DMS153 (cell line): Measurements from ENCODE around the gene FREM1.
A peak's percentile ranks its signal among the peaks of the same experiment; 100 is the strongest.
"Not testable (repeated sequence)": the region's sequence is repeated elsewhere in the genome, so short reads cannot be mapped to it uniquely, and the experiment has no call there.

Experiments
- DNase-seq: peaks from one replicate; lab custom pipeline; 2025; lab: John Stamatoyannopoulos, UW

FREM1 gene, protein sequence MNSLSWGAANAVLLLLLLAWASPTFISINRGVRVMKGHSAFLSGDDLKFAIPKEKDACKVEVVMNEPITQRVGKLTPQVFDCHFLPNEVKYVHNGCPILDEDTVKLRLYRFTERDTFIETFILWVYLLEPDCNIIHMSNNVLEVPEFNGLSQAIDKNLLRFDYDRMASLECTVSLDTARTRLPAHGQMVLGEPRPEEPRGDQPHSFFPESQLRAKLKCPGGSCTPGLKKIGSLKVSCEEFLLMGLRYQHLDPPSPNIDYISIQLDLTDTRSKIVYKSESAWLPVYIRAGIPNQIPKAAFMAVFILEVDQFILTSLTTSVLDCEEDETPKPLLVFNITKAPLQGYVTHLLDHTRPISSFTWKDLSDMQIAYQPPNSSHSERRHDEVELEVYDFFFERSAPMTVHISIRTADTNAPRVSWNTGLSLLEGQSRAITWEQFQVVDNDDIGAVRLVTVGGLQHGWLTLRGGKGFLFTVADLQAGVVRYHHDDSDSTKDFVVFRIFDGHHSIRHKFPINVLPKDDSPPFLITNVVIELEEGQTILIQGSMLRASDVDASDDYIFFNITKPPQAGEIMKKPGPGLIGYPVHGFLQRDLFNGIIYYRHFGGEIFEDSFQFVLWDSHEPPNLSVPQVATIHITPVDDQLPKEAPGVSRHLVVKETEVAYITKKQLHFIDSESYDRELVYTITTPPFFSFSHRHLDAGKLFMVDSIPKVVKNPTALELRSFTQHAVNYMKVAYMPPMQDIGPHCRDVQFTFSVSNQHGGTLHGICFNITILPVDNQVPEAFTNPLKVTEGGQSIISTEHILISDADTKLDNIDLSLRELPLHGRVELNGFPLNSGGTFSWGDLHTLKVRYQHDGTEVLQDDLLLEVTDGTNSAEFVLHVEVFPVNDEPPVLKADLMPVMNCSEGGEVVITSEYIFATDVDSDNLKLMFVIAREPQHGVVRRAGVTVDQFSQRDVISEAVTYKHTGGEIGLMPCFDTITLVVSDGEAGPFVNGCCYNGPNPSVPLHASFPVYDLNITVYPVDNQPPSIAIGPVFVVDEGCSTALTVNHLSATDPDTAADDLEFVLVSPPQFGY (N-terminal part only)

DNA sequence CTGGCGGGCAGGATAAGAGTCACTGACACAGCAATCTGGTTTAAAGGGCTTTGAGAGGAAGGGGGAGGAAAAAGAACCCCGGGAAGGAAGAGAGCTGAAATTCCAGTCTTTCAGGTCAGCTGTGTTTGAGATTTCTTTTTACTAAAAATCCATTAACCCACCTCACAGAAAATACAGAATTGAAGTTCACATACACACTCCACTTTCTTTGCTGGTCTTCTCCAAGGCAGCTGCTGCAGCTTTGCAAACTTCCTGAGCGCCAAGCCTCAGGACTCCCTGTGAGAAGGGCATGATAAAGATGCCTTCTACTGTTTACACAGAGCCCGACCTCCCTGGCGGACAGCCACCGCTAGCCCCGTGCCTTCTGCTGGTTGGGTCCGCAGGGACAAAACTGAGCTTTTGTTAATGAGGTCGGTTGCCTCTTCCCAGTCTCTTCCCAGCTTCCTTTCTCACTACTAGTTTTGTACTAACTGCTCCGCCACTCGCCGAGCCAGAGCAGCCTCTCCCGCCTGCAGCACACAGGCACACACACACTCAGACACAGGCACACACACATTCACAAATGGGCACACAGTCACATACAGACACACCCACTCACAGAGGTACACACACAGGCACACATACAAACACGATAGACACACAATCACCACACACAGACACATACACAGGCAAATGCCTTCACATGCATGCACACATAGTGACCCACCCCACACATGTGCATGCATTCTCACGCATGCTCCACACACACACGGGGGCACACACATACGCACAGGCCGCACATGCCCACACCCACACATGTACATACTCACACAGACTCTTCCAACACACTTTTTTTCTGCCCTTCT, at the start of gene FREM1:
FREM1 (minus strand) TSS at position 468 of the 845 bp plus-strand sequence. CDS start 41,451 bp downstream, outside the sequence.
- DNase-seq, result peak; percentile 31

DNA sequence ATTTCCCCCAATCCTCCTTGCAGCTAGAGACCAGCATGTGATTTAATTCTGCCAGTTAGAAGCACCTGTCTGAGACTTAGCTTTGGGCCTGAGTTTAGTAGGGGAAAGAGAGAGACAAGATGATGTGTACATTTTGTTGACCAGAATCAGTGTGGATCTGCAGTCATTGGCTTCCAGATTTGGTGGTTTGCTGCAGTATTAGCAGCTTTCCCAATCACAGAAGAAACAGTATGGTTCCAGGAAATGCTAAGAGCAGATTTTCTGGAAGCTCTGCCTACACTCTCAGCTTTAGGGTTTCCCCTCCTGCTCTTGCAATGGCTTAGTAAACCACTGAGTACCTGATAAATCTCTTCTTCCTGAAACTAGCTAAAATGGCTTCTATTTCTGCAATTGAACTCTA, 48.8 kb upstream of the FREM1 start:
- no peak for DNase-seq

DNA sequence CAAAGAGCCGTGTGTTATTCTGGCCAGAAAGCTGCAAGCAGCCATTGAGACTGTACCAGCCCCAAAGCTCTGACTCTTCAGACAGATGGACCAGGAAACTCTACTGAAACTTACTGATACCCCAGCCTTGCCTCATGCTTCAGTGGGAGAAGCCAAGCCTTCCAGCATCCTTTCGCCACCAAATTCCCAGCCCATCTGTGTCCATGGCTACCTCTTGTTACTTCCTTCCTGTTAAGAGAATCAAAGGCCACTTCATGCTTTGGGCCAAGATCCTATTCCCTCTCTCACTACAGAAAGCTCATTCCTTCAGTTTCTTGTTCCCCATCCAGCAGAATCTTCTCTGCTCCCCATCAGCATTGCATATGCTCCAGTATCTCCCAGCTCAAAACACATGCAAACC, 46.9 kb upstream of the FREM1 start:
- DNase-seq, result no peak

DNA sequence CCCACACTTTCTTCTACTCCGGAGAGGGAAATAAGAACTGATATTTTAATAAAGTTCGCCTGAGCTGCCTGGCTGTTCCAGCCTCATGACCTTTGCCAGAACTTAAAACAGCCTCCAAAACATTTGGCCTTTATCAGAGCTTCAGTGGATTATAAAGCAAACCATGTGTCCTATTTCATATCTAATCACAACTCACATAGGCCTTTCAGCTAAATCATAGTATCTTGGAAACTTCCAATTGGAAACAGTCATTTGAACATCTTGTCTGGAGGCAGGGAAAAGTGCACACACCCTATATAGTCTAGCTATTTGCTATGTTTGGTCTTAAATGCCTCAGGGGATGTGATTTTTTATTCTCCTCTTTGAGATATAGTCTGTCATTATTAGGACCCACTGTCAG, 46.0 kb upstream of the FREM1 start:
- no peak for DNase-seq

DNA sequence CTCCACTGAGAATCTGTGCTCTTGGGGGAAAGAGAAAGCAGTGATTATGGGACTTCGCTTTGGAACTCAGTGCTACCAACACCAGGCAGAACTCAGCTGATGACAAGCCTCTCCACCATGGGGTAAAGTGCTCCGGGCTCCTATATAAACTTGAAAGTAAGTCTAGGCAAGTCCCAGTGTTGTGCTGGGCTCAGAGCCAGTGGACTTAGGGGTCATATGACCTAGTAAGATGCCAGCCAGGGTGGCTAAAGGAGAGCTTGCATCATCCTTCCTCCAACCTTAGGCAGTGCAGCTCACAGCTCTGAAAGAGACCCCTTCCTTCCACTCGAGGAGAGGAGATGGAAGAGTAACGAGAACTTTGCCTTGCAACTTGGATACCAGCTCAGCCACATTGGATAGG, 35.1 kb upstream of the FREM1 start:
- no peak for DNase-seq

DNA sequence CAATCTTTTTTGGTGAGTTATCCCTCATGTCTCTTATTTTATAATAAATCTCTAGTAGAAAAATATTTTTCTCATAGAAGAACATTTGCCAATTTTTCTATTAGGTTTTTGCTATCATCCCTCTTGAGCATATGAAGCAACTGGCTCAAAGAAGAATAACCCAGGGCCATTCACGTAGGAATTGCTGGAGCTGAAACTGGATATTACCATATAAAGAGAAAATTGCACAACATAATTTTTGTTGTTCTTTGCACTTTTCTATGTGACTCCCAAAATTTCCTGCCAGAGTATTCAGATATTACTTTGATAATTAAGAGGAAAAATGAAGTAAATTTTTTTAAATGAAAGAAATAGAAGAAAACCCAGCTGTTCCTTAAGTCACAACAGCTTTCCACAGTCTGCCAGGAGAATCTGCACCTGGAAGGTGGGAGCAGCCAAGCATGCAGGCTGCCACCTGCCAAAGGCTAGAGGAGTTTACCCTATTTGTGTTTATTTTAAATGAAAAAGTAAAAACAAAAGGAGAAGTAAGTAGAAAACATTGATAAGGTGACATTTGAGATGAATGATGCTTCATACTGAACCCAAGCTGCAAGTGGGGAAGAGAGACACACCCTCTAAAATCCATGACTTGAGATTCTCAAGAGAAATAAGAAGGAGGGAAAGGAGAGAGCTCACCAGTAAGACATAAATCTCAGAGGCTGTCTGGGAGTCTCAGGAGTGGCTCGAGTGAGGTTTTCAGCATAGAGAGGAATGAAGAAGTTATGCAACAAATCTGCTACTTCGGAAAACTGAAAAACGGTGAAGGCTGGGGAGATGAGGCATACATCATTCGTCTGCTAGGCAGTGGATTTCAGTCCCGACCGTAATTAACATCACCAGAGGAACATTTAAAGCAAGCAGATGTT, 31.5 kb upstream of the FREM1 start:
- DNase-seq, result no peak

DNA sequence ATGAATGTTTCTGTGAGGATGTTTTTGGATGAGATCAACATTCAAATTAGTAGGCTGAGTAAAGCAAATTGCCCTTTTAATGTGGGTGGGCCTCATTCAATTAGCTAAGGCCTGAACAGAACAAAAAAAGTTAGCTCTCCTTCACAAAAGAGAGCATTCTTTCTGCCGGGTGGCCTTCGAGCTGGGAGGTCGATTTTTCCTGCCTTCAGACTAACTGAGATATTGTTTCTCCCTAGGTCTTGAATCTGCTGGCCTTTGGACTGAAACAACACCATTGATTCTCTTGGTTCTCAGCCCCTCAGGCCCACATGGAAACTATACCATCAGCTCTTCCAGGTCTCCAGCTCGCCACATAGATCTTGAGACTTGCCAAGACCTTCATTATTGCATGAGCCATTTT, 29.1 kb upstream of the FREM1 start:
- no peak for DNase-seq

DNA sequence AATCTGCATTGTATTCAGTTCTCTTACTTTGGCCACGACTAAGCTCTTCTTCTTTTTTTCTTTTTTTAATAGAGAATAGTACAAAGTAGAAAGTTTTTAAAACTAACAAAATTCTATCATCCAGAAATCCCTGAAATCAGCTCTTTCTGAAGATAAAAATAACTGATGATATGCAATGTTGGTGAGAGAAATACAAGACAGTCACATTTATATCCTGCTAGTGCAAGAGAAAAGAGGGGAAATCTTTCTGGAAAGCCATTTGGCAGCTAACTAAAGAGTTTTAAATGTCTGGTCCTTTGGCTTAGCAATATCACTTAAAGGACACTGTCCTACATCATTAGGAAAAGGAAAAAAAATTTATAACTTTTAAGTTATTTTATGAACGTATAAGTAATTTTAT, 27.0 kb upstream of the FREM1 start:
- no peak for DNase-seq

DNA sequence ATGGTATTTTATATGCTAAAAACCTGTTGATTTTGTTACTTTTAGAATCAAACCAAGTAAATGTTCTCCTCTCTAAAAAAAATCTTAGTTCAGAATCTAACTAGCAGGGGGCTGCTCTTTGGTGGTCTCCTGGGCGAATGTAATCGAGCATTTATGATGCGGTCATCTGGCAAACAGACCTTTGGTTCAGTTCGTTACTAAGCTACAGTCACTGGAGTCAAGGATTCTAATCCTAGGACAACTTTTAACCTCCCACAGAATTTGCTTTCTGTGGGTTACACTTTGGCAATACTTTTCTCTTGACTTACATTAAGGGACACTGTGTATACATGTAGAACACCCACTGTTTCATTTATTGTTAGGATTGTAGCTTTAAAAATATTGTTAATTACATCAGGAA, 26.3 kb upstream of the FREM1 start:
- DNase-seq, result no peak

DNA sequence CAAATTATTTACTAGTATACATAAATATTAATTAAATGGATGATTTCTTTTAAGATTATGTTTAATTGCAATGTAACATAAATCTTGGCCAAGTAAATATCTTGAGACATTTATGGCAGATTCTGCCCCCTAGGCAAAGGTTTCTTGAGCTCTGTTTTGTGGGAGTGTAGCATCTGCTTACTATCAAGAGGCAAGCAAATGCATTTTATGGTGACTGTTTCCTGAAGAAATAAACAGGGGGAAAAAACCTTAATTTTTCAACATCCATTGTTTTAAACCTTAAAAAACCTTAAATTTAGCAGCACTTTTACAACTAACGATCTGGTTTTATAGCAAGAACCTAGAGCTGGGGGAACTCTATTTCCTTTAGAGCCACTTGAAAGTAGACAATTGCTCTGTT, 25.7 kb upstream of the FREM1 start:
- DNase-seq, result no peak

DNA sequence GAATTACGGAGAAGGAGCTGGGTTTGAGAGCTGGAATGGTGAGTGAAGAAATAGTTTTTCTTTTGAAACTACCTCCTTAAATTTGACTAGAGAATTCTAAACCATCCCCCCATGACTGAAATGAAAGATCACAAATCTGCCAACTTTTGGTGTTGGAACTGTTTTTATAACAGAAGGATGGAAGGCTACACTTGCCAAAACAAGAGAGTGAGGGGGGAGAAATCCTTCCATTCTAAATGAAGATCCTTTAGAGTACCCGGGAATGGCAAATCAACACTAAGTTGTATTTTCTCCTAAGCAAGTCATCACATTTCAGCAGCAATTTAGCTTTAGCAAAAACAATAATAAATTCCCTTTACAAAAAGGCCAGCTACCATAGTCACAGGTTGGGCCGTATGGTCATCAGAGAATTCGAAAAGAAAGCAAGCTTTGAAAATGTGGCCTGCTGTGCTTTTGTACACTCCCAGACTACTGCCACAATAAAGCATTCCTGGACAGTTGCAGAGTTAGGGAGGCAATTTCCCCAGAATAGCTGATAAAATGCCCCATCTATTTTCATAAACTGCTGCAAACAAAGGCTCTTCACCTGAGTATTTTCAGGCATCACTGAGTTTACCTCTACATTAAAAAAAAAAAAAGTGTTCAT, 25.0 kb upstream of the FREM1 start:
- DNase-seq, result no peak

DNA sequence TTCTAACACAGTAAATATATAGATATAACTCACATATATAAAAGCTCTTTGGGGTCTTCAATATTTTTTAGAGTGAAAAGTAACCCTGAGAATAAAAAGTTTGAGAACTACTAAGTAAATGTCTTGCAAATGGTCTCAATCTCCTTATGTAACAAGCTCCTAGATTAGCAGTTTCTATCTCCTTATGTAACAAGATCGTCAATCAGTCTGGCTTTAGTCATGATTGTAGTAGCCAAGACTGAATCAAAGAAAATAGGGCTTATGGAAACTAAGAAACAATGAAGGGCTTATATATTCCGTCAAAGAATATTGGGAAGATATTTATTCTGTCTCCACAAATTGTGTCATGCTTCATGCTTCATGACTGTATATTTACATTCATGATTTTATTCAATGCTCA, 22.4 kb upstream of the FREM1 start:
- no peak for DNase-seq

DNA sequence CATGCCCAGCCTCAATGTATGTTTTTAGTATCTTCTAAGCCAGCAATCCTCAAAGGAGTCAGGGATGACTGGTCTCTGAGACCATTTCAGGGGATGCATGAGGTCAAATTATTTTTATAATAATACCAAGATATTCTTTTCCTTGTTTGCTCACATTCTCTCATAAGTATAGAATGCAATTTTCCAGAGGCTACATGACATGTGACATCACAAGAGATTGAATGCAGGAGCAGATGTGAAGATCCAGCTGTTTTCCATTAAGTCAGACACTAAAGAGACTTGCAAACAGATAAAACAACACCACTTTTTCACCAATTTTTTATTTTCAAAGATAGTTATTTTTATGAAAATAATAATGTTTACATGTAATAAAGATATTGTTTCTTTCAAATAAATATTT, 22.0 kb upstream of the FREM1 start:
- no peak for DNase-seq

DNA sequence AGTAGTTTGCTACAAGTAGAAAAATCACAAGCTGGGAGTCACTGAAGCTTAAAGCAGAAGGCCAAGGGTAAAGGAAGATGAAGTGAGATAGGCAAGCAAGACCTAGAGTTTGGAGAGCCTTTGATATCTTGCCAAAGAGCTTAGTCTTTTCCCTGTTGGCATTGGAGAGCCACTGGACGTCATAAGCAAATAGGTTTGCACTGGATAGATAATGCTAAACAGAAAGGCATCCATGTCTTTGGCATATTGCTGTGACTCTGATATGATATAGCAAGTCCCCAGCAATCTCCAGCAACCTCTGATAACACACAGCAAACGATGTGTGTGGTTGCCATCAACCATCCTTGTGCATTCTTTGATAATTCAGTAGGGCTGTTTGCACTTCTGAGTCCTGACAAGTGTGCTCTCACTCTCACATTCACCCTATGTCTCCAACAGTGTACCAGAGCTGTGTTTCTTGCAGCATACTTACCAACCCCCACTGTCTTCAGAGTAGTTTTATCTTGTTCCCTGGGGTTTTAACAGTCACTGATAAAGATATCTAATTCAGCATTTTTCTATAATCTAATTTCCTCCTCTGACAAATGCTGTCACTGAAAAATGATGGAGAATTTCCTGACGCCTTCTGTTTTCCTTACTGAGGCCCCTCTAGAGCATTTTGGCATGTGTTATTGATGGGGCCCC, 16.9 kb upstream of the FREM1 start:
- DNase-seq, result no peak

DNA sequence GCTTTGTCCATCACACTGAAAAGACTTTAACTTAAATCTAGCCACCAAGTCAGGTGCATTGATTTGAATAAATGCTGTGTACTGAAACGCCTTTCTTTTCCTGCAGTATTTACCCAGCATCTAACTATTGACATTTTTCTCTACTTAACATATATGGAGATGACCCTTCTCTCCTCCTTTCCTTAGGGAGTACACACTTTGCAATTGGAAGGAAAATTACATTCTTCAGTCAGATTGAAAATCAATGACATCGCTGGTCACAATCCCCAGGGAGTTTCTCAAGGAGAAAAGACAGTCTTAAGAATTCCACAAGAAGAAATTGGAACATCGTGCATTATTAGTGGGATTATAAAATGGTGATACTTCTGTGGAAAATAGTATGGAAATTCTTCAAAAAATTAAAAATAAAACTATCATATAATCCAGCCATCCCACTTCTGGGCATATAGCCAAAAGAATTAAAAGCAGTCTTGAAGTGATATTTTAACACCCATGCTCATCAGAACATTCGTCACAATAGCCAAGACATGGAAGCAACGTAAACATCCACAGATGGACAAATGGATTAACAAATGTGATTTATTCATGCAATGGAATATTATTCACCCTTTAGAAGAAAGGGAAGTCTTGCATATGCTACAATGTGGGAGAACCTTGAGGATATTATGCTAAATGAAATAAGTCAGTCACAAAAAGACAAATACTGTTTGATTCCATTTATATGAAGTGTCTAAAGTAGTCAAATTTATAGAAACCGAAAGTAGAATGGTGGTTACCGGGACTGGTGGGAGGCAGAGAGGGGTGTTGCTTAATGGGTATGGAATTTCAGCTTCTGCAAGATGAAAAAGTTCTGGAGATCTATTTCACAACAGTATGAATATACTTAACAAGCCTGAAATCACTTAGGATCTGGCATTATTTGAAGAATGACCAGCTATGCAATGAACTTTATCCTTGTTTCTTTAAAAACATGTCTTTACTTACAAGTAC, 14.3 kb upstream of the FREM1 start:
- DNase-seq, result no peak

DNA sequence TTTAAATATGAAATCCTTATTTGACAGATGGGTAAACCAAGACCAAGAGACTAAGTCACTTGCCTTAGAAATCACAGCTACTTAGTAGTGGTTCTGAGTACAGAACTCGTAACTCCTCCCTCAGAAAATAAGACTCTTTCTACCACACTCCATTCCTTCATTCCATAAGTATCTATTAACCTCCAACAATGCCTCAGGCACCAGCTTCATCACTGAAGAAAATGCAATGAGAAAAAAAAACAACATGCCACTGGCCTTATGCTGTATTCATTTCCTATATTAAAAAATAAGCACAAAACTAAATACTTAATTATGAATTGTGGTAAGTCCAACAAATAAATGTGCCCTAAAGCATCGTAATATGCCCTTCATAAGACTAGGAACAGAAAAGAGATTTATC, 13.5 kb upstream of the FREM1 start:
- DNase-seq, result no peak

DNA sequence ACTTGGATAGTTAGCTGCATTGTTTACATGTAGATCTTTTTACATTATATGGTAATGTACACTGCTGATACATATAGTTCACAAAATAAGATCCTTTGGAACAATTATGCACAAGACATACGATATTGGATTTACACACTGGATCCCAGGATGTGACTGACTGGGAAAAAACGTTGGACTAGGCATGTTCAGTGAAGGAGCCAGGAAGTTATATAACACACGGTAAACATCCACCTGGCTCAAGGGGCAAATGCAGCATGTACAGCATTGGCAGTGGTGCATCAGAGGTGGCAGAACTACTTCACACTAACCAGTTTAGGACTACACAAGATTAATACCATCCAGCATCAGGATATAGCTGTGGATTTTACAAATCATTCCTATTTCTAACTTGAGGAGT, 10.6 kb upstream of the FREM1 start:
- DNase-seq, result not testable (repeated sequence)

DNA sequence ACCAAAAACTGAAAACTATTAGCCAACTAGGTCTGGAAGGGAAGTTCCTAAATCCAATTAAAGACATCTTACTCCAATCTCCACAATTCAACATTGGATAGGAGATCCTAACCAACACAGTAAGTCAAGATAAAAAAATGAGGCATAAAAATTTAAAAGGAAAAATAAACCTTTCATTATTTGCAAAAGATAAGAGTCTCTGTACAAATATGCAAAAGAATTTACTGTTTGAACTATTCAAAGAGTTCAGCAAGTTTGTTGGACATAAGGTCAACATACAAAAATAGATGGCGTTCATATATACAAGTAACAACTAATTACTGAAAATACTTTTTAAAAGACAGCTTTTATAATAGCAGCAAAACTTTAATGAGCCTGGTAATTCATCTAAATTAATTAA, 3.1 kb upstream of the FREM1 start:
- DNase-seq, result no peak

DNA sequence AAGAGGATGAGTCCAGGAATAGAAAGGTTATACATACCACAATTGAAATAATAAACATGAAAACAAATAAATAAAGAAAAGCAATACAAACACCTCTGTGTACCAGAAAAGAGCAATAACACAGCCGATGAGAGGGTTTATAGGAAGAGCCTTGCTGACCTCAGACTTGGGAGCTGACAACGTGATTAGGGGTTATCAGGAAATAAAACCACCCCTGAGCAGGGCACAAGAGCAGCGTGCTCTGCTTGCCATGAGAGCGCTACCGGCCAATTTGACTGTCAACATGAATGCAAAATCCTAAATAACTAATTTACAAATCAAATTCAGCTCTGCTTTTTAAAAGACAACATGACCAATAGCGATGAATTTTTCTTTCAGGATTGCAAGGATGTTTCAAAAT, 2.6 kb upstream of the FREM1 start:
- DNase-seq, result no peak
